Heart left ventricle (tissue), 13 donors: Measurements from ENCODE around the gene ARAP3.

Source experiments
- CTCF ChIP-seq, 12 donors: fragments of 200-600 bp; sonication (generic) in 4 of 12; IDR thresholded peaks; one replicate each; pipeline versions ENCODE4 v1.5.0 to v1.8.0; 2018 to 2022; ENCODE audit warnings: antibody characterized with exemption in 12 of 12, mild to moderate bottlenecking in 5 of 12
- POLR2A ChIP-seq, 2 donors: fragments of 450-650 bp; IDR thresholded peaks; one replicate each; pipeline ENCODE4 v1.6.1; 2017; ENCODE audit warnings: antibody characterized with exemption in 2 of 2, mild to moderate bottlenecking in 2 of 2, moderate library complexity in 2 of 2
- donor health status: ischemic (EF 13 %, LVEDD 7.1; RV severe dilation, severe dysfunction).
- donor health status: DM: no; HTN: yes; CAD: no.
- donor health status: DM: no; HTN: no; CAD: no.
- donor health status: ischemic (EF 25% LVEDD 6.9; RV normal size, moderate dysfunction).
- donor health status: ischemic (EF 25% LVEDD 5.7; RV mildly dilated, moderate dysfunction).
- donor health status: ischemic (EF 35%, LVEDD 5.7; RV mildly dilated, moderate dysfunction).
- donor health status: nonischemic (EF 11% LVEDD 7.7; RV severe dilation, severe dysfunction).
- donor health status: DM: yes; HTN: yes; CAD: no.
- donor health status: PGD.
- donor health status: ischemic (EF 29% LVEDD 5.4; RV normal size, mild dysfunction).
- donor health status: nonischemic (EF 23%, LVEDD 6.1; RV moderate dilation, normal function).

- TF ChIP-seq POLR2A (IDR thresholded peaks at IDR 0.05) = no peak
- TF ChIP-seq CTCF (IDR thresholded peaks at IDR 0.05) = no peak
Observed at GRCh38 chr5:141711687-141712086, 29.7 kb upstream of the ARAP3 start.
